Ishikawa (cell line): Measurements from ENCODE around the gene EEF1AKMT1.

Experiments used
- CEBPB ChIP-seq: IDR thresholded peaks from 2 replicates; pipeline ENCODE4 v1.6.1; 2012
- CREB1 ChIP-seq: IDR thresholded peaks from 2 replicates; pipeline ENCODE4 v1.6.1; 2012; ENCODE audit warnings: low read depth
- EGR1 ChIP-seq: IDR thresholded peaks from 2 replicates; pipeline ENCODE4 v1.6.1; 2012
- EP300 ChIP-seq: IDR thresholded peaks from 2 replicates; pipeline ENCODE4 v1.6.1; 2012; ENCODE audit warnings: borderline replicate concordance
- FOXM1 ChIP-seq: IDR thresholded peaks from 2 replicates; pipeline ENCODE4 v1.6.1; 2012; ENCODE audit warnings: low read depth, borderline replicate concordance
- NFIC ChIP-seq: IDR thresholded peaks from 2 replicates; pipeline ENCODE4 v1.6.1; 2012
- RAD21 ChIP-seq: IDR thresholded peaks from 2 replicates; pipeline ENCODE4 v1.6.1; 2012; ENCODE audit warnings: low read depth
- TAF1 ChIP-seq: IDR thresholded peaks from 2 replicates; pipeline ENCODE4 v1.6.1; 2012; ENCODE audit warnings: low read depth, mild to moderate bottlenecking
- TCF12 ChIP-seq: IDR thresholded peaks from 2 replicates; pipeline ENCODE4 v1.6.1; 2012; ENCODE audit warnings: low read depth
- TEAD4 ChIP-seq: IDR thresholded peaks from 2 replicates; pipeline ENCODE4 v1.6.1; 2012
- YY1 ChIP-seq: IDR thresholded peaks from 2 replicates; pipeline ENCODE4 v1.6.1; 2012; ENCODE audit warnings: low read depth
- ZBTB7A ChIP-seq: IDR thresholded peaks from 2 replicates; pipeline ENCODE4 v1.6.1; 2012; ENCODE audit warnings: low read depth
- TF ChIP-seq, protein P1 (sequence below): IDR thresholded peaks from 2 replicates; pipeline ENCODE4 v1.6.1; 2012
- TF ChIP-seq, protein P2 (sequence below): IDR thresholded peaks from 2 replicates; pipeline ENCODE4 v1.6.1; 2012
- TF ChIP-seq, protein P3 (sequence below): IDR thresholded peaks from 2 replicates; pipeline ENCODE4 v1.6.1; 2012; ENCODE audit warnings: low read depth, mild to moderate bottlenecking

EEF1AKMT1 gene

DNA sequence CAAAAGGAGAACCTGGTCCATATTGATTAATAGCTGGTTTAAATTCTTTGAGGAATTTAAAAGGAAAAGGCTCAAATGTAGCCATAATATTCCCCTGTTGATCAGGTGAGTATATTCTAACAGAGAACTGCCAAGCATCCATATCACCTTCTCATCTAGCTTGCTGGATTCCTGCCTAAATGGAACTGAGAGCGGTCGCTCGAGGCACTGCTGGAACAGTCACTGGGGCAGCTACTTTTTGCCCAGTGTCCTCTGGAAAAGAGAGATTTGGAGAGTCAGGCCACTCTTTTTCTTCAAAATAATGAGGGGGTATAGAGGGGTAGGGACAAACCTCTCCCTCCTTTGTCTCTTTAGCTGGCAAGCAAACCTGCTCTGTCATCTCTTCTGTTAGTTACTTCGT lies 89.7 kb downstream of the EEF1AKMT1 start:
- no peak for TF ChIP-seq CREB1
- TF ChIP-seq, protein P1, sequence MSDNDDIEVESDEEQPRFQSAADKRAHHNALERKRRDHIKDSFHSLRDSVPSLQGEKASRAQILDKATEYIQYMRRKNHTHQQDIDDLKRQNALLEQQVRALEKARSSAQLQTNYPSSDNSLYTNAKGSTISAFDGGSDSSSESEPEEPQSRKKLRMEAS: no peak
- TF ChIP-seq NFIC: no peak
- no peak for TF ChIP-seq TAF1
- no peak for TF ChIP-seq ZBTB7A
- no peak for TF ChIP-seq CEBPB
- TF ChIP-seq EGR1: no peak
- TF ChIP-seq EP300: no peak
- no peak for TF ChIP-seq TEAD4
- TF ChIP-seq, protein P2, sequence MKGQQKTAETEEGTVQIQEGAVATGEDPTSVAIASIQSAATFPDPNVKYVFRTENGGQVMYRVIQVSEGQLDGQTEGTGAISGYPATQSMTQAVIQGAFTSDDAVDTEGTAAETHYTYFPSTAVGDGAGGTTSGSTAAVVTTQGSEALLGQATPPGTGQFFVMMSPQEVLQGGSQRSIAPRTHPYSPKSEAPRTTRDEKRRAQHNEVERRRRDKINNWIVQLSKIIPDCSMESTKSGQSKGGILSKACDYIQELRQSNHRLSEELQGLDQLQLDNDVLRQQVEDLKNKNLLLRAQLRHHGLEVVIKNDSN: no peak
- no peak for TF ChIP-seq TCF12
- no peak for TF ChIP-seq FOXM1
- TF ChIP-seq YY1: no peak
- TF ChIP-seq, protein P3, sequence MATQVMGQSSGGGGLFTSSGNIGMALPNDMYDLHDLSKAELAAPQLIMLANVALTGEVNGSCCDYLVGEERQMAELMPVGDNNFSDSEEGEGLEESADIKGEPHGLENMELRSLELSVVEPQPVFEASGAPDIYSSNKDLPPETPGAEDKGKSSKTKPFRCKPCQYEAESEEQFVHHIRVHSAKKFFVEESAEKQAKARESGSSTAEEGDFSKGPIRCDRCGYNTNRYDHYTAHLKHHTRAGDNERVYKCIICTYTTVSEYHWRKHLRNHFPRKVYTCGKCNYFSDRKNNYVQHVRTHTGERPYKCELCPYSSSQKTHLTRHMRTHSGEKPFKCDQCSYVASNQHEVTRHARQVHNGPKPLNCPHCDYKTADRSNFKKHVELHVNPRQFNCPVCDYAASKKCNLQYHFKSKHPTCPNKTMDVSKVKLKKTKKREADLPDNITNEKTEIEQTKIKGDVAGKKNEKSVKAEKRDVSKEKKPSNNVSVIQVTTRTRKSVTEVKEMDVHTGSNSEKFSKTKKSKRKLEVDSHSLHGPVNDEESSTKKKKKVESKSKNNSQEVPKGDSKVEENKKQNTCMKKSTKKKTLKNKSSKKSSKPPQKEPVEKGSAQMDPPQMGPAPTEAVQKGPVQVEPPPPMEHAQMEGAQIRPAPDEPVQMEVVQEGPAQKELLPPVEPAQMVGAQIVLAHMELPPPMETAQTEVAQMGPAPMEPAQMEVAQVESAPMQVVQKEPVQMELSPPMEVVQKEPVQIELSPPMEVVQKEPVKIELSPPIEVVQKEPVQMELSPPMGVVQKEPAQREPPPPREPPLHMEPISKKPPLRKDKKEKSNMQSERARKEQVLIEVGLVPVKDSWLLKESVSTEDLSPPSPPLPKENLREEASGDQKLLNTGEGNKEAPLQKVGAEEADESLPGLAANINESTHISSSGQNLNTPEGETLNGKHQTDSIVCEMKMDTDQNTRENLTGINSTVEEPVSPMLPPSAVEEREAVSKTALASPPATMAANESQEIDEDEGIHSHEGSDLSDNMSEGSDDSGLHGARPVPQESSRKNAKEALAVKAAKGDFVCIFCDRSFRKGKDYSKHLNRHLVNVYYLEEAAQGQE: no peak
- no peak for TF ChIP-seq RAD21

DNA sequence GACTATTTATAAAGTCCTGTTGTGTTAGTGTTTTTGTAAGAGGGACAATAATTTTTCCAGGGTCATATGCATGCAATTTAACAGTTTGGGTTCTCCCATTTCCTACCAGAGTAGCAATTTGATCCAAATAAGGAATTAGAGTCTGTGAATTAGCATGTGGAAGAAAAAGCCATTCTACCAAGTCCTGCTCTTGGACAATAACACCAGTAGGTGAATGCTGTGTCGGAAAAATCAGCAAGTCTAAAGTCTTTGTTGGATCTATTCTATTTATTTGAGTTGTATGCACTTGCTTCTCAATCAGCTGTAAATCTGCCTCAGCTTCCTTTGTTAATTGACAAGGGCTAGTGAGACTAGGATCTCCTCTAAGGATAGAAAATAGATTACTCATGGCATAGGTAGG lies 91.7 kb downstream of the EEF1AKMT1 start:
- no peak for TF ChIP-seq TEAD4
- TF ChIP-seq TAF1: no peak
- TF ChIP-seq CEBPB: no peak
- TF ChIP-seq, protein P1: no peak

DNA sequence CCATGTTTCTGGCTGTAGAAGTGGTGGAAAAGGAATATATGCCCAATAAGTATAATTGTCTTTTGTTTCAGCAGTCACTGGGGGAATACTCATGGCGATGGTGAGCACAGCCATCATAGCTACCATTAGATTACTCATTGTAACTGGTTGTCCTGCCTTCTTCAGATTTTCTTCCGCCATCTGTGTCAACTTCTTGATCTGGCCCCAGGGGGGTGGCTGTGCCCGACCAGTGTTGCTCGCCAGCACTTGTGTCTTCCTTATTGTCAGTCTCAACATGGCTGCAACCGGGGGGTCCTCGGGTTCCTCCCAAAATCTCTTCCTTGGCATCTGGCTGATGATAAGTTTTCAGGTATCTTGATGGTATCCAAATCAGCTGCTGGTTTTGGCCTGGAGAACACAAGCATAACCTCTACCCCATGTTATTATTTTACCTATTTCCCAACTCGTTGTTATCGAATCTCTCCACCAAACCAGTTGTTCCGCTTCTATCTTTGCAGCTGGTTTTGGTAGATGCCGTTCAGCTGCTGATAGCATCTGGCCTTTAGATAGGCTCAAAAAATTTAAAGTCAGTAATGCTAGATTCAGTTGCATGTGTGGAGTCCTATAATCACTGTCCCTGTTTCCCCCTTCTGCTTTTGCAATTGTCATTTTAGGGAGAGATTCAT lies 93.2 kb downstream of the EEF1AKMT1 start:
- TF ChIP-seq TCF12: no peak
- TF ChIP-seq, protein P3: no peak
- no peak for TF ChIP-seq YY1
- TF ChIP-seq NFIC: no peak
- no peak for TF ChIP-seq TEAD4
- no peak for TF ChIP-seq TAF1
- TF ChIP-seq RAD21: no peak
- no peak for TF ChIP-seq FOXM1
- no peak for TF ChIP-seq EP300
- TF ChIP-seq, protein P1: no peak
- no peak for TF ChIP-seq CREB1
- TF ChIP-seq EGR1: no peak

DNA sequence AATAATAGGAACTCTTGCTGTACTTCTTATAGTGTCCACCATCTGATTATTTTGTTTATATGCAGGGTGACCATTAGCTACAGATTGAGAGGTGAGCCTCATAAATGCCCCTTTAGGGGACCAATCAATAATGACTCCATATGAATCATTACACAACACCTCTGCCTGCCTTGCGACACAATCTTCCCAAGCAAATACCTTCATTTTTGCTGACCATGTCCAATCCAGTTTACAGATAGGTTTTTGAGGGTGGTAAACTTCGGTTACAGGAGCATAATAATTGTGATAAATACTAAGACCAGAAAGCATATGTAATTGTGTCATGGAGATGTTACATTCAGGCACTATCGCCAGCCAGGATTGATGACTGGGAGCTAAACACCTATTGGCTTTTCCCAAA lies 93.9 kb downstream of the EEF1AKMT1 start:
- TF ChIP-seq FOXM1 (no peak), RAD21 (no peak), ZBTB7A (no peak), TCF12 (no peak), TEAD4 (no peak), EP300 (no peak), EGR1 (no peak), CREB1 (no peak), NFIC (no peak), YY1 (no peak)
- TF ChIP-seq, protein P1: no peak
